Measurements from ENCODE around the gene DCDC2C. TPM values are rescaled to one million over a fixed set of nuclear protein-coding genes. Genes with fewer than 3 reads are reported as not detected.

Gene DCDC2C
- total RNA-seq, 3 donors from 2014 or later: 0.35 TPM; not detected in 2

GRCh38 chr2:3725458-3726250 lies 22.3 kb downstream of the DCDC2C start:
- H3K4me1 ChIP-seq (ENCODE audit: low read depth): no peaks in the 10 kb centered on the region
- H3K36me3 ChIP-seq (ENCODE audit: low read depth): no peaks in the 10 kb centered on the region
- TF ChIP-seq, protein P1, sequence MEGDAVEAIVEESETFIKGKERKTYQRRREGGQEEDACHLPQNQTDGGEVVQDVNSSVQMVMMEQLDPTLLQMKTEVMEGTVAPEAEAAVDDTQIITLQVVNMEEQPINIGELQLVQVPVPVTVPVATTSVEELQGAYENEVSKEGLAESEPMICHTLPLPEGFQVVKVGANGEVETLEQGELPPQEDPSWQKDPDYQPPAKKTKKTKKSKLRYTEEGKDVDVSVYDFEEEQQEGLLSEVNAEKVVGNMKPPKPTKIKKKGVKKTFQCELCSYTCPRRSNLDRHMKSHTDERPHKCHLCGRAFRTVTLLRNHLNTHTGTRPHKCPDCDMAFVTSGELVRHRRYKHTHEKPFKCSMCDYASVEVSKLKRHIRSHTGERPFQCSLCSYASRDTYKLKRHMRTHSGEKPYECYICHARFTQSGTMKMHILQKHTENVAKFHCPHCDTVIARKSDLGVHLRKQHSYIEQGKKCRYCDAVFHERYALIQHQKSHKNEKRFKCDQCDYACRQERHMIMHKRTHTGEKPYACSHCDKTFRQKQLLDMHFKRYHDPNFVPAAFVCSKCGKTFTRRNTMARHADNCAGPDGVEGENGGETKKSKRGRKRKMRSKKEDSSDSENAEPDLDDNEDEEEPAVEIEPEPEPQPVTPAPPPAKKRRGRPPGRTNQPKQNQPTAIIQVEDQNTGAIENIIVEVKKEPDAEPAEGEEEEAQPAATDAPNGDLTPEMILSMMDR (IDR thresholded peaks at IDR 0.05): no peak
- intact Hi-C loops (cut with DNase I, micrococcal nuclease): no loop called here
- H3K9me3 ChIP-seq: no peaks in the 10 kb centered on the region
- no peak for ATAC-seq
- no peak for DNase-seq
- H3K4me3 ChIP-seq: no peak overlapping the region

DNA sequence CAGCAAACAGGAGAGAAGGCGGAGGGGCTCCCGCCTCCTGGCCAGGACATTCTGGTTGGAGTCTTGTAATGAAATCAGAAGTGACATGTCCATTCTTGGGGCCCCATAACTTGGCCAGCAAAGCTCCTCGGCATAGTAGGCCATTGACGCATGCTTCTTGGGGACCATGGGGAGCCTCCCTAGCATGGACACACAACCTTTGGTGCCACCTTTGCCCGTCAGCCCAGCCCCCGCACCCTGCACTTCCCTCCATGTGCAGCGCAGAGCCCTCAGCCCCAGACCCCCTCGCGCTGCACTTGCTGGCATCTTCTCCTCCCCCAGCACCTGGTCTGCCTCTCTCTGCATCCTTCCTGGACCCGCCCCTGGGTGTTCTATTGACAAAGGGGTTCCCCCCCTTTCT lies 23.1 kb downstream of the DCDC2C start:
- intact Hi-C loops (cut with DNase I, micrococcal nuclease): no loop called here

DNA sequence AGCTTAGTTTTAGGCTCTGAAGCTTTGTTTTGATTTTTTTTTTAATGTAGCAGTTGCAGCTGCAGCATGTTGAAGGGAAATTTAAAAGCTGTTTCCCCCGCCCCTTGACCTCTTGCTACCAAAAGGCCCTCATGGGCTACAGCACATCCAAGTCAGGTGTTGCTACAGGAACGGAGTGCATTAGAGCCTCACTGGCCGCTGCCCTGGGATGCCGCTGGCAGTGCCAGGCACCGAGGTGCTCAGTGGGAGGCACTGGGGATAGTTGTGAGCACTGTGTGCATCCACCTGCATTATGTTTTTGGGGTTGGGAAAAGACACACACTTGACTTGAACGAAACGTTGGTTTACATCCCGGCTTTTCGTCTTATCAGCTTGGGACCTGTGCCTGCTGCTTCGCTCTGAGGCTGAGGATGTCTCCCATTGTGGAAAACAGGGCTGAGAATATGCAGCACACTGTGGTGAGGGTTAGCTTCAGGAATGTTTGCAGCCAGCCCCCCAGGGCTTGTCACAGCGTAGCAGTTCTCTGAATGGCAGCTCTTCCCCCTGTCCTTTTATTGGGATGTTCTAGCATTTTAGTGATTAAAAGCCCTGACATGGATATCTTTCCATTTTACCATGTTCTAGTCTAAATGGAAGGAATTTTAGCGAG lies 24.1 kb downstream of the DCDC2C start:
- H3K4me3 ChIP-seq: no peak overlapping the region
- ATAC-seq: no peak
- no peaks in the 10 kb centered on the region for H3K9me3 ChIP-seq
- no peaks in the 10 kb centered on the region for H3K36me3 ChIP-seq (ENCODE audit: low read depth)
- TF ChIP-seq, protein P1 (IDR thresholded peaks at IDR 0.05): no peak
- intact Hi-C loops (cut with DNase I, micrococcal nuclease): no loop called here
- no peak for DNase-seq
- H3K4me1 ChIP-seq (ENCODE audit: low read depth): no peaks in the 10 kb centered on the region

More for the DNA sequence above, 23.1 kb downstream of the DCDC2C start:
- ATAC-seq (no peak), DNase-seq (no peak)
- Histone ChIP-seq H3K36me3 (ENCODE audit: low read depth) (no peaks in the 10 kb centered on the region), H3K4me1 (ENCODE audit: low read depth) (no peaks in the 10 kb centered on the region), H3K4me3 (no peak overlapping the region), H3K9me3 (no peaks in the 10 kb centered on the region)
- TF ChIP-seq, protein P1 (IDR thresholded peaks at IDR 0.05): no peak

DNA sequence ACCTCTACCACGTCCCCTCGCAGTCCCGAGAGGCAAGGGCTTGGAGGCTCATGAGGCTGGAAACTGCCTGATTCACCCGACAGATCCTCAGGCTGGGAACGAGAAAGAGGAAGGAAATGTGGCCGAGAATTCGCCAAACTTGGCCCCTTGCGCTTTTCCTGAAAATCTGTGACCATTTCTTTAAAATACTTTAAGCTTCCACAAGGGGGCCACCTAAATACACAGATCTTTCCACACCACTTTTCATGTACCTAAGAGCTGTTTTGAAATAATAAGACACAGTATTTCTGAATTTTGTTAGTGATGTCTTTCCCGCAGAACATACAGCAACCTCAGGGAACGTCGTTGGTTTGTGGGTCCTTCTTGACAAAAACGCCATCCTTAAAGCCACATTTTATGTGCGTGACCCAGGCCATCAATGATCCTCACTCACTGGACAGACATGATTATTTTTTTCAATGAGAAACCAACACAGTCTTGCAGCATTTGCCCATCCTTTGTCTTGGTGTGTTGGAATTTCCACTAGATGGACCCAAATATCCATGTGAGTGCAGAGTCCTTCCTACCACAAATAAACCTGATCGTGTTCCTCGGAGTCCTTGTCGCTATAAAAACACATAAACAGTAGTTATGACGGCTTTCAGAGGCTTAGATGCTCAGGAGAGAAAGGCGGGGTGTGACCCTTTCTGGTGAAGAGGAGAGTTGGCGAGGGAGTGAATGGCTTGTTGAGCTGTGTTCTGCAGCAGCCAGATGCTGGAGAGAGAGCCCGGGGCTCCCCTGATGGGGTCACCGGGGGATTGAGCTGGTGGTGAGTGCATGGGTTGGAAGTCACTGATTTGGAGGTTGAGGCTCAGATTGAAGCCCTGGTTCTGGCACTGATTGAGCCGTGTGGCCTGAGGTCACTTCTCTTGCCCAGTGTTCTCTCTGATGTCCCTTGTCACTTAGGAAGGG lies 25.0 kb downstream of the DCDC2C start:
- TF ChIP-seq, protein P1 (IDR thresholded peaks at IDR 0.05): peak; percentile 10
- peak in 1 of 3 donors; percentile 3 for DNase-seq
- intact Hi-C loops (cut with DNase I, micrococcal nuclease): no loop called here
- H3K9me3 ChIP-seq: no peaks in the 10 kb centered on the region
- no peaks in the 10 kb centered on the region for H3K4me1 ChIP-seq (ENCODE audit: low read depth)
- no peak overlapping the region for H3K4me3 ChIP-seq
- ATAC-seq: no peak
- H3K36me3 ChIP-seq (ENCODE audit: low read depth): no peaks in the 10 kb centered on the region

GRCh38 chr2:3729055-3729448 lies 25.7 kb downstream of the DCDC2C start:
- intact Hi-C loops (cut with DNase I, micrococcal nuclease): no loop called here

More at GRCh38 chr2:3729055-3729448, 25.7 kb downstream of the DCDC2C start:
- ATAC-seq: no peak
- DNase-seq: no peak
- Histone ChIP-seq H3K4me3 (no peak overlapping the region), H3K9me3 (no peaks in the 10 kb centered on the region), H3K36me3 (ENCODE audit: low read depth) (no peaks in the 10 kb centered on the region), H3K4me1 (ENCODE audit: low read depth) (no peaks in the 10 kb centered on the region)
- TF ChIP-seq, protein P1 (IDR thresholded peaks at IDR 0.05): no peak
